ENCODE data around the gene IDE. TPM values are rescaled to one million over a fixed set of nuclear protein-coding genes. Genes with fewer than 3 reads are reported as not detected.

IDE gene
- total RNA-seq, 1 experiment from 2014 or later: 41.2 TPM

GRCh38 chr10:92486637-92487036 lies 87.3 kb downstream of the IDE start:
- intact Hi-C loops (cut with micrococcal nuclease; ENCODE audit: unreplicated experiment): no loop called here
- no peak for DNase-seq
- CTCF ChIA-PET: interaction anchor here (0.6 kb wide), 1 partner anchor 438 kb away, joined by 4 read pairs; no protein-coding TSS in a partner anchor
- Histone ChIP-seq H3K36me3 (ENCODE audit: low read depth) (peaks cover 11% of the 10 kb centered on the region; the same call in 1 of the 2 replicates), H3K9me2 (ENCODE audit: insufficient read depth) (no peaks in the 10 kb centered on the region), H3K4me3 (no peak overlapping the region), H3F3A (ENCODE audit: insufficient read depth, low read depth) (no peaks in the 10 kb centered on the region), H2AFZ (no peak overlapping the region), H4K20me1 (ENCODE audit: insufficient read depth) (no peaks in the 10 kb centered on the region), H3K9me3 (ENCODE audit: insufficient read depth, low read depth) (no peaks in the 10 kb centered on the region), H3K4me2 (no peak overlapping the region), H3K27me3 (ENCODE audit: insufficient read depth, low read depth) (no peaks in the 10 kb centered on the region), H3K27ac (no peak overlapping the region), H3K4me1 (replicated peaks; ENCODE audit: insufficient read depth) (no peaks in the 10 kb centered on the region), H3K79me2 (ENCODE audit: low read depth) (no peaks in the 10 kb centered on the region)
- POLR2A ChIA-PET (ENCODE audit: unreplicated experiment): no interaction called here
- no TSS peak for BruUV-seq (replicated peaks)
- TF ChIP-seq CTCF (conservative IDR thresholded peaks at IDR 0.05): no peak
- no peak for TF ChIP-seq EZH2 (IDR thresholded peaks at IDR 0.05; ENCODE audit: low read depth)

- Histone ChIP-seq H3K4me3 (no peak overlapping the region), H3K27me3 (ENCODE audit: insufficient read depth, low read depth) (no peaks in the 10 kb centered on the region), H3K4me2 (no peak overlapping the region), H4K20me1 (ENCODE audit: insufficient read depth) (no peaks in the 10 kb centered on the region), H3K27ac (no peak overlapping the region), H2AFZ (no peak overlapping the region), H3K36me3 (ENCODE audit: low read depth) (peaks cover 10% of the 10 kb centered on the region; the same call in 1 of the 2 replicates), H3K9me2 (ENCODE audit: insufficient read depth) (no peaks in the 10 kb centered on the region), H3K4me1 (replicated peaks; ENCODE audit: insufficient read depth) (no peaks in the 10 kb centered on the region), H3F3A (ENCODE audit: insufficient read depth, low read depth) (no peaks in the 10 kb centered on the region), H3K79me2 (ENCODE audit: low read depth) (no peaks in the 10 kb centered on the region), H3K9me3 (ENCODE audit: insufficient read depth, low read depth) (no peaks in the 10 kb centered on the region)
- CTCF ChIA-PET: no interaction called here
- TF ChIP-seq CTCF (conservative IDR thresholded peaks at IDR 0.05): no peak
- no peak for TF ChIP-seq EZH2 (IDR thresholded peaks at IDR 0.05; ENCODE audit: low read depth)
- BruUV-seq (replicated peaks): no TSS peak
- POLR2A ChIA-PET (ENCODE audit: unreplicated experiment): no interaction called here
- intact Hi-C loops (cut with micrococcal nuclease; ENCODE audit: unreplicated experiment): no loop called here
- DNase-seq: no peak
Observed at GRCh38 chr10:92483539-92483938, 90.4 kb downstream of the IDE start.

GRCh38 chr10:92480413-92480812 lies 93.5 kb downstream of the IDE start:
- Histone ChIP-seq H3K9me3 (ENCODE audit: insufficient read depth, low read depth) (no peaks in the 10 kb centered on the region), H2AFZ (no peak overlapping the region), H3K4me3 (no peak overlapping the region), H3K4me2 (no peak overlapping the region), H3F3A (ENCODE audit: insufficient read depth, low read depth) (no peaks in the 10 kb centered on the region), H4K20me1 (ENCODE audit: insufficient read depth) (no peaks in the 10 kb centered on the region), H3K9me2 (ENCODE audit: insufficient read depth) (no peaks in the 10 kb centered on the region), H3K4me1 (replicated peaks; ENCODE audit: insufficient read depth) (no peaks in the 10 kb centered on the region), H3K36me3 (ENCODE audit: low read depth) (0 out of 2 replicates have a peak, but pooled peaks cover 5% of the 10 kb centered on the region), H3K79me2 (ENCODE audit: low read depth) (no peaks in the 10 kb centered on the region), H3K27me3 (ENCODE audit: insufficient read depth, low read depth) (no peaks in the 10 kb centered on the region), H3K27ac (no peak overlapping the region)
- no TSS peak for BruUV-seq (replicated peaks)
- CTCF ChIA-PET: no interaction called here
- intact Hi-C loops (cut with micrococcal nuclease; ENCODE audit: unreplicated experiment): no loop called here
- no peak for TF ChIP-seq EZH2 (IDR thresholded peaks at IDR 0.05; ENCODE audit: low read depth)
- TF ChIP-seq CTCF (conservative IDR thresholded peaks at IDR 0.05): no peak
- DNase-seq: no peak
- POLR2A ChIA-PET (ENCODE audit: unreplicated experiment): interaction anchor here (0.7 kb wide), 1 partner anchor 15 kb away, joined by 3 read pairs; no protein-coding TSS in a partner anchor
